Posterior cingulate gyrus (tissue), 11 donors: ENCODE data around the gene TTC39B.
A peak's percentile ranks its signal among the peaks of the same experiment; 100 is the strongest.
"Not testable (repeated sequence)": the region's sequence is repeated elsewhere in the genome, so short reads cannot be mapped to it uniquely, and the experiment has no call there.

Source experiments
- DNase-seq, 10 donors: peaks; one replicate each; pipeline versions ENCODE4 v3.0.0 to v3.0.0-alpha.2; 2020 to 2021; ENCODE audit warnings: mixed read lengths in 3 of 10
- intact Hi-C: fragments of 100-400 bp; cut with DNase I; formaldehyde crosslinking; loops from one replicate; pipeline ENCODE4 v1.15.1; 2023

The TTC39B gene

DNA sequence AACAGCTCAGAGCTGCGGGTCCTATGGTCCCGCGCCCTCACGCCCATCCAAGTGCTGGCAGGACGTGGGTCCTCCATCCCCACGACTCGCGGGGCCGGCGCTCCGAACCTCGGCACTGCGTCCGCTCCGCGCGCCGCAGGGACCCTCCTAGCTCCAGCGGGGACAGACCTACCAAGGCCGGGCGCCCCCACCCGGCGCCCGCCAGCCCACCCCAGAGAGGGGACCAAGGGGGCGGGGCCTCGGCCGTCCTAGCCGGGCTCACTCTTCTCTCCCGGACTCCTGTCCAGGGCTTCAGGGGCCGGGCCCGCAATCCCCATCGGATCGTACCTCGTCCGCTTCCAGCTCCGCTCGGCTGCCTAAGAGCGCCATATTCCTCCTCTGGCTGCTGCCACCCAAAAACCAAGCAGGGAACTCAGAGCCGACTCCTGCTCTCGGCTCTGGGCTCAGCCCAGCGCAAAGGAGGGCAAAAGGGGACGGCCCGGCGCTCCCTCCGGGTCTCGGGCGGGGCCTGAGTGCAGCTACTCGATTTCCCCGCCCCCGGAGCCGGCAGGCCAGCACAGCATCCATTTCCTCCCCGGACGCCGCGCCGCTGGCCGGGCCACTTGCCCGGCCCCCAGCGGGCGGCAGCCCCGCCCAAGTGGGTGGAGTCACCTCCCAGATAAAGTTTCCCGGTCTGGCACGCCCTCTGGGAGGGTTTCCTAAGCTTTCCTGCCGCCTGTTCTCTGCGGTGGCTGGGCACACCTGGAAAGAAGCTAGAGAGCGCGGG is at the start of gene TTC39B:
TTC39B (minus strand) TSS at position 460 of the 766 bp plus-strand sequence; CDS start at position 369, 91 bp downstream.
- intact Hi-C loops = loop anchor here (10.0 kb wide), 1 partner anchor 118 kb away; the partner anchor contains the start of gene SNAPC3
- DNase-seq = peak; percentile 64 to 98 (median 80)

DNA sequence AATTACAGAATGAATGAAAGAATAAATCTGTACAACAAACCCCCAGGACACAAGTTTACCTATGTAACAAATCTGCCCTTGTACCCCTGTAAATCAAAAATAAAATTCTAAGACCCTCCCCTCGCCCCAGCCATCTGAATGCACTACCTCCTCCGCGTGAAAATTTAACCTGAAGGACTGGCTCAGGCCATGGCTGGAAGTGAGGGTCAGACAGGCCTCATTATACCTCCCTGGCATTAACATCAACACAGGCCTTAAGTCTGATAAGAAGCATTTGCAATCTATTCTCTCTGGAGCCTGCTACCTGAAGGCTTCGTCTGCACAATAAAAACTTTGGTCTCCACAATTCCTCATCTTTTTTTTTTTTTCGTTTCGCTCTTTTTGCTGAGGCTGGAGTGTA is 48.7 kb upstream of the TTC39B start:
- DNase-seq = no peak
- intact Hi-C loops = no loop called here

GRCh38 chr9:15354713-15355112 is 47.7 kb upstream of the TTC39B start:
- intact Hi-C loops = no loop called here
- DNase-seq = no peak

DNA sequence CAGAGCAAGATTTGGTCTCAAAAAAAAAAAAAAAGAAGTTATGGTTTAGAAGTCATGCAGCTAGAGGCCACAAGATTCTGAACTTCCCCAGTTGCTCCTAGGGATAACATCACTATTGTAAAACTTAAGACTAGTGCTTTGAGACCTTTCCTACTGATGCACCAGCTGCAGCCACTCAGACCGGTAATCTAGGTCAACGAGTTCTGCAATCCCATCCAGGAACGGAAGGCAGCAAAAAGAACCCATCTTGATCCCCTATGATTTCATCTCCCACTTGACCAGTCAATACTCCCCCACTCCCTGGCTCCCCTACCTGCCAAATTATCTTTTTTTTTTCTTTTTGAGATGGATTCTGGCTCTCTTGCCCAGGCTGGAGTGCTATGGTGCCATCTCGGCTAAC is 46.9 kb upstream of the TTC39B start:
- intact Hi-C loops = no loop called here

GRCh38 chr9:15352306-15352705 is 45.3 kb upstream of the TTC39B start:
- intact Hi-C loops = no loop called here
- DNase-seq = no peak

More for the DNA sequence above, 46.9 kb upstream of the TTC39B start:
- no peak for DNase-seq

DNA sequence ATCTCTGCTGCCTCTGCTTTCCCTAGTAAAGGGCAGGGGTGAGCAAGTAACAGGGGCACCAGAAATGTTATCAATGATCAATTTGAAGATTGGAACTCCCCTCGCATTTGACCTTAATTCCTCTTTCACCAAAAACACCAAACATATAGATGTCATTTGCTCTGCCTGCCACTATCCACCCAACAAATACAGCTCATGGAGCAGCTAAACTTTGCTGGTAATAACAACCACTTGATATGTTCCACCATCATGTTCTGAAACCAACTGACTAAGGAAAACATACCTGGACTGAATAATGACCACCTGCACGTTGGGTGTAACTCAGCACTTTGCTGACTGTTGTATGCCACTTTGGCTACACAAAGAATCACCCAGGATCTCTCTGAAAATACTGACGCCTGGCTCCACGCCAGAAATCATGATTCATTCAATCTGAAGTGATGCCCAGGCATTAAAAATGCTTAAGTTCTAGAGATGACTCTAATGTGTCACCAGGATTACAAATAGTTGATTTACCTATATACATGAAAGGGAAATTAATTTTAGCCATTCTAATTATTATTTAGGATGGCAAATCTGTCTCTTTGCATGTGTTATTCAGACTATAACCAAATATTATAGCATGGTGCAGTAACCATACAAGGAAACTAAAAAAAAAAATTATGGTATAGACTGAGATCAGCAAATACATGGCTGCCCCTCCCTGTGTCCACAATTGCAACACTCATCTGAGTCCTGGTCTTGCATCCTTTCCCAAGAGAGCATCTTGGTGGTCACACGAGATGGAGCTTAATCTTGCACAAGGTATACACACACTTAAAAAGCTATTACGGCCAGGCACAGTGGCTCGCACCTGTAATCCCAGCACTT is 43.1 kb upstream of the TTC39B start:
- DNase-seq = no peak
- intact Hi-C loops = no loop called here

- intact Hi-C loops = no loop called here
- DNase-seq = no peak
Observed at GRCh38 chr9:15346837-15347236, 39.8 kb upstream of the TTC39B start.

DNA sequence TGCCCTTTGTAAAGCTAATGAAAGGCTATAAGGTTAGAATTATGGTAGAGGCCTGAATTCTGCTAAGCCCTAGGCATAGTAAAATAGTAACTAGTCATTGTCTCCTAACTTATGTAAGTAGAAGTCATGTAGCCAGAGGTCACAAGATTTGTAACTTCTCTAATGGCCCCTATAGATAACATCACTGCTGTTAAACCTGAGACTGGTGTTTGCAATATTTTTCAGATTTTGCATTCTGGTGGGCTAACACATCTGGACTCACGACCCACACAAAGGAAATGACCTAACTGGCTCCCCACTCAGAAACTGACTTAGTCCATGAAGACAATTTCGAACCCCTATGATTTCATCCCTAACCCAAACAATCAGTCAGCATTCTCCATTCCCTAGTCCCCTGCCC is 37.2 kb upstream of the TTC39B start:
- no peak for DNase-seq
- intact Hi-C loops = no loop called here

- DNase-seq = no peak
- intact Hi-C loops = no loop called here
Observed at GRCh38 chr9:15333376-15333881, 26.4 kb upstream of the TTC39B start.

DNA sequence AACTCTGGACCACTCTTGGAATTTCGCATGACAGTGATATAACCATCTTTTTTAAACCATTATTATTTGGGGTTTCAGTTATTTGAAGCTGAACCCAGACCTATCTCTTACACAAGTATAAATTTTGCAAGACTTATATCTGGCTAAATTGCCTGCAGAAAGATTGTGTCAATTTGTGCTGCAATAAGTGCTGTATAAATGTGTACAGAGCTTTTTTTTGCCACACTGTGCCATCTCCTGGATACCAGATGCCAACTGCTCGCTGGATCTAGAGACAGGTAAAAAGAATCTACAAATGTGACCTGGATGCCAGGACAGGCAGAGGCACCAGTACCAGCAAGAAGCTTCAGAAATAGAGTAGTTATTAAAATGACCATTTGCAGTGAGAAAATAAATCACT is 25.9 kb upstream of the TTC39B start:
- no peak for DNase-seq
- intact Hi-C loops = no loop called here

DNA sequence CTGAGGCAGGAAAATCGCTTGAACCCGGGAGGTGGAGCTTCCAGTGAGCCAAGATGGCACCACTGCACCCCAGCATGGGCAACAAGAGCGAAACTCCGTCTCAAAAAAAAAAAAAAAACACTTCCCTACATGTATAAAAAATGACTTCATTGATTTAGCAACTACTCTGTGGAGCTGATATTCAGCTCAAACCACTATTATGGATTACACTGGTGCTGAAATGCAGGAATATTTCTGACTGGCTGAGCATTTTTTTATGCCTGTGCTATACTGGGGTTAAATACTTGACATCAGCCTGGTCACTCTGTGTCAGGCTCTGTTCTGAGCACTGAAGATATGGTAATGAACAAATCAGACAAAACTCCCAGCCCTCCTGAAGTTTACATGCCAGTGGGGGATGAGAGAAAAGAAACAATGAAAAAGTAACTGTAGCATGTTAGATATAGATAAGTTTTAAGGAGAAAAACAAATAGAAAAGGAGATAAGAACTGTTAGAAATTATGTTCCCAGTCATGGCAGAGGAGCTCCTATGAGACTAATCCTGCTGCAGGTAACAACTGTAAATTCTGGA is 22.6 kb upstream of the TTC39B start:
- DNase-seq = no peak
- intact Hi-C loops = no loop called here

- intact Hi-C loops = no loop called here
- no peak for DNase-seq
Observed at GRCh38 chr9:15328946-15329345, 21.9 kb upstream of the TTC39B start.

- intact Hi-C loops = loop anchor here (5.0 kb wide), 1 partner anchor 40 kb away; no protein-coding TSS in a partner anchor
- DNase-seq = not testable (repeated sequence)
Observed at GRCh38 chr9:15322695-15323094, 15.7 kb upstream of the TTC39B start.

DNA sequence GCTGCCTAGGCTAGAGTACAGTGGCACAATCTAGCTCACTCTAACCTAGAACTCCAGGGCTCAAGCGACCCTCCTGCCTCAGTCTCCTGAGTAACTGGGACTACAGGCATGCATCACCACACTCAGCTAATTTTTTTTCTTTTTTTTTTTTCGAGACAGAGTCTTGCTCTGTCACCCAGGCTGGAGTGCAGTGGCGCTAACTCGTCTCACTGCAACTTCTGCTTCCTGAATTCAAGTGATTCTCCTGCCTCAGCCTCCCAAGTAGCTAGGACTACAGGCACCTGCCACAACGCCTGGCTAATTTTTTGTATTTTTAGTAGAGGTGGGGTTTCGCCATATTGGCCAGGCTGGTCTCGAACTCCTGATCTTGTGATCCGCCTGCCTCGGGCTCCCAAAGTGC is 12.6 kb upstream of the TTC39B start:
- DNase-seq = not testable (repeated sequence)
- intact Hi-C loops = loop anchor here (5.0 kb wide), 1 partner anchor 43 kb away; no protein-coding TSS in a partner anchor

DNA sequence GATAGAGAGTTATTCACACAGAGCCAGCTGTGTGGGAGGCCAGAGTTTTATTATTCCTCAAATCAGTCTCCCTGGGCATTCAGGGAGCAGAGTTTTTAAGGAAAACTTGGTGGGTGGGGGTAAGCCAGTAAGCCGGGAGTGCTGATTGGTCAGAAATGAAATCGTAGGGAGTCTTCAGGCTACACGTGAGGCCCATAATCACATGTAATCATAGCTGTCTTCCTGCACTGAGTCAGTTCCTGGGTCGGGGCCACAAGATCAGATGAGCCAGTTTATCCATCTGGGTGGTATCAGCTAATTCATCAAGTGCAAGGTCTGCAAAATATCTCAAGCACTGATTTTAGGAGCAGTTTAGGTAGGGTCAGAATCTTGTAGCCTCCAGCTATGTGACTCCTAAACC is 10.8 kb upstream of the TTC39B start:
- intact Hi-C loops = no loop called here
- DNase-seq = no peak

- intact Hi-C loops = no loop called here
- no peak for DNase-seq
Observed at GRCh38 chr9:15311607-15312006, 4.6 kb upstream of the TTC39B start.

GRCh38 chr9:15310107-15310850 is 3.3 kb upstream of the TTC39B start:
- intact Hi-C loops = no loop called here
- DNase-seq = no peak

DNA sequence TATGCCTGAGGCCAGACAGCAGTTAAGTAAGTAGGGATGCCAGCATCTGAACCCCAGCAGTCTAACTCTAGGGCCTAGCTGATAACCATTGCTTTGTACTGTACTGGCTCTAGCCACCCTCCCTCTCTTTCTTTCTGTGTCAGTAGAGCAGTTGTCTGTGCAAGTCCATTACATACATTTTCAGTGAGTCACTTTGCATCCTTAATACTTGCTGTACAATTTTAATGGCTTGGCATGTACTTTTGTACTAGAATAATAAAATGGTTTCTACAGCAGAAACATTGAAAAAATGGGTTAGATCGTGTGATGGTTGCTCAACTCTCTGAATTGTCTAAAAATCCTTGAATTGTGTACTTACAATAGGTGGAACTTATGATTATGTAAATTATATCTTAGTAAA is 1.5 kb upstream of the TTC39B start:
- DNase-seq = no peak
- intact Hi-C loops = loop anchor here (10.0 kb wide), 1 partner anchor 116 kb away; the partner anchor contains the start of gene SNAPC3

- intact Hi-C loops = loop anchor here (10.0 kb wide), 1 partner anchor 117 kb away; the partner anchor contains the start of gene SNAPC3
- DNase-seq = no peak
Observed at GRCh38 chr9:15307523-15307841, 466 bp upstream of the TTC39B start.
